GM12878 (cell line): ENCODE data around the gene HDAC9. TPM values are rescaled to one million over a fixed set of nuclear protein-coding genes. Genes with fewer than 3 reads are reported as not detected.

Source experiments
- CREM ChIP-seq: IDR thresholded peaks from 2 replicates; pipeline ENCODE4 v1.6.1; 2014; ENCODE audit warnings: antibody characterized with exemption, low read depth
- DPF2 ChIP-seq: fragments of 450-650 bp; IDR thresholded peaks from 2 replicates; pipeline ENCODE4 v1.6.1; 2017; ENCODE audit warnings: mild to moderate bottlenecking
- EED ChIP-seq: sonication (generic); IDR thresholded peaks from 2 replicates; pipeline ENCODE4 v1.6.1; 2016; ENCODE audit warnings: antibody characterized with exemption, low read depth
- TCF12 ChIP-seq: IDR thresholded peaks from 2 replicates; pipeline ENCODE4 v1.6.1; 2011; ENCODE audit warnings: low read depth, mild to moderate bottlenecking, low read length
- ZNF622 ChIP-seq: fragments of 450-650 bp; IDR thresholded peaks from 2 replicates; pipeline ENCODE4 v1.6.1; 2017; ENCODE audit warnings: mild to moderate bottlenecking, inconsistent platforms
- polyA plus RNA-seq, 11 experiments: library from polyadenylated mRNA; depleted of rRNA in 4 of 11; unstranded in 6 of 11; stranded (reverse) in 5 of 11; fragments of >200 nt; fragmentation: Nextera tagmentation in 4 of 11; fragmentation: Illumina TruSeq in 1 of 11; extraction: Ambion mirVana in 4 of 11; extraction: Trizol in 1 of 11; gene quantifications; 1 replicate in 1 of 11; 2 replicates in 10 of 11; pipeline versions ENCODE4 v1.2.1 to v1.2.3, GENCODE V29; 2011 to 2016; ENCODE audit warnings: inconsistent platforms in 2 of 11, missing spikeins in 2 of 11, low read depth in 1 of 11
- total RNA-seq, 4 experiments: library from RNA; depleted of rRNA in 3 of 4; stranded (reverse); fragments of >200 nt in 3 of 4; fragmentation: Illumina TruSeq in 1 of 4; extraction: Trizol in 1 of 4; gene quantifications; 2 replicates each; pipeline versions ENCODE4 v1.2.1 to v1.2.3, GENCODE V29; 2013 to 2021
- TF ChIP-seq, protein P1 (sequence below): fragments of 450-650 bp; IDR thresholded peaks from 2 replicates; pipeline ENCODE4 v1.6.1; 2016; ENCODE audit warnings: mild to moderate bottlenecking, moderate library complexity, borderline replicate concordance
- TF ChIP-seq, protein P2 (sequence below): fragments of 450-650 bp; IDR thresholded peaks from 2 replicates; pipeline ENCODE4 v1.6.1; 2018; ENCODE audit warnings: mild to moderate bottlenecking, low read depth, moderate library complexity; ENCODE audit not compliant: partially characterized antibody

Gene HDAC9
- total and polyA plus RNA-seq, 10 of the 15 experiments (the other 5 are each of a cell fraction or from before 2014, with no cell fraction given), result 0.73 to 12.8 (median 0.92) TPM

GRCh38 chr7:18831419-18831818, 335.9 kb downstream of the HDAC9 start (continued):
- TF ChIP-seq, protein P1, sequence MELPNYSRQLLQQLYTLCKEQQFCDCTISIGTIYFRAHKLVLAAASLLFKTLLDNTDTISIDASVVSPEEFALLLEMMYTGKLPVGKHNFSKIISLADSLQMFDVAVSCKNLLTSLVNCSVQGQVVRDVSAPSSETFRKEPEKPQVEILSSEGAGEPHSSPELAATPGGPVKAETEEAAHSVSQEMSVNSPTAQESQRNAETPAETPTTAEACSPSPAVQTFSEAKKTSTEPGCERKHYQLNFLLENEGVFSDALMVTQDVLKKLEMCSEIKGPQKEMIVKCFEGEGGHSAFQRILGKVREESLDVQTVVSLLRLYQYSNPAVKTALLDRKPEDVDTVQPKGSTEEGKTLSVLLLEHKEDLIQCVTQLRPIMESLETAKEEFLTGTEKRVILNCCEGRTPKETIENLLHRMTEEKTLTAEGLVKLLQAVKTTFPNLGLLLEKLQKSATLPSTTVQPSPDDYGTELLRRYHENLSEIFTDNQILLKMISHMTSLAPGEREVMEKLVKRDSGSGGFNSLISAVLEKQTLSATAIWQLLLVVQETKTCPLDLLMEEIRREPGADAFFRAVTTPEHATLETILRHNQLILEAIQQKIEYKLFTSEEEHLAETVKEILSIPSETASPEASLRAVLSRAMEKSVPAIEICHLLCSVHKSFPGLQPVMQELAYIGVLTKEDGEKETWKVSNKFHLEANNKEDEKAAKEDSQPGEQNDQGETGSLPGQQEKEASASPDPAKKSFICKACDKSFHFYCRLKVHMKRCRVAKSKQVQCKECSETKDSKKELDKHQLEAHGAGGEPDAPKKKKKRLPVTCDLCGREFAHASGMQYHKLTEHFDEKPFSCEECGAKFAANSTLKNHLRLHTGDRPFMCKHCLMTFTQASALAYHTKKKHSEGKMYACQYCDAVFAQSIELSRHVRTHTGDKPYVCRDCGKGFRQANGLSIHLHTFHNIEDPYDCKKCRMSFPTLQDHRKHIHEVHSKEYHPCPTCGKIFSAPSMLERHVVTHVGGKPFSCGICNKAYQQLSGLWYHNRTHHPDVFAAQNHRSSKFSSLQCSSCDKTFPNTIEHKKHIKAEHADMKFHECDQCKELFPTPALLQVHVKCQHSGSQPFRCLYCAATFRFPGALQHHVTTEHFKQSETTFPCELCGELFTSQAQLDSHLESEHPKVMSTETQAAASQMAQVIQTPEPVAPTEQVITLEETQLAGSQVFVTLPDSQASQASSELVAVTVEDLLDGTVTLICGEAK, result no peak
- TF ChIP-seq ZNF622, result no peak
- TF ChIP-seq EED, result no peak
- no peak for TF ChIP-seq CREM
- TF ChIP-seq DPF2, result no peak
- TF ChIP-seq TCF12, result no peak
- TF ChIP-seq, protein P2, sequence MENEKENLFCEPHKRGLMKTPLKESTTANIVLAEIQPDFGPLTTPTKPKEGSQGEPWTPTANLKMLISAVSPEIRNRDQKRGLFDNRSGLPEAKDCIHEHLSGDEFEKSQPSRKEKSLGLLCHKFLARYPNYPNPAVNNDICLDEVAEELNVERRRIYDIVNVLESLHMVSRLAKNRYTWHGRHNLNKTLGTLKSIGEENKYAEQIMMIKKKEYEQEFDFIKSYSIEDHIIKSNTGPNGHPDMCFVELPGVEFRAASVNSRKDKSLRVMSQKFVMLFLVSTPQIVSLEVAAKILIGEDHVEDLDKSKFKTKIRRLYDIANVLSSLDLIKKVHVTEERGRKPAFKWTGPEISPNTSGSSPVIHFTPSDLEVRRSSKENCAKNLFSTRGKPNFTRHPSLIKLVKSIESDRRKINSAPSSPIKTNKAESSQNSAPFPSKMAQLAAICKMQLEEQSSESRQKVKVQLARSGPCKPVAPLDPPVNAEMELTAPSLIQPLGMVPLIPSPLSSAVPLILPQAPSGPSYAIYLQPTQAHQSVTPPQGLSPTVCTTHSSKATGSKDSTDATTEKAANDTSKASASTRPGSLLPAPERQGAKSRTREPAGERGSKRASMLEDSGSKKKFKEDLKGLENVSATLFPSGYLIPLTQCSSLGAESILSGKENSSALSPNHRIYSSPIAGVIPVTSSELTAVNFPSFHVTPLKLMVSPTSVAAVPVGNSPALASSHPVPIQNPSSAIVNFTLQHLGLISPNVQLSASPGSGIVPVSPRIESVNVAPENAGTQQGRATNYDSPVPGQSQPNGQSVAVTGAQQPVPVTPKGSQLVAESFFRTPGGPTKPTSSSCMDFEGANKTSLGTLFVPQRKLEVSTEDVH, result no peak
- TF ChIP-seq, all 136 proteins: peak for 0
